Tongue (tissue), 2 donors: Measurements from ENCODE around the gene FST. TPM values are rescaled to one million over a fixed set of nuclear protein-coding genes. Genes with fewer than 3 reads are reported as not detected.
A peak's percentile ranks its signal among the peaks of the same experiment; 100 is the strongest.

Experiments
- DNase-seq: peaks from one replicate; pipeline ENCODE4 v3.0.0-alpha.2; 2015
- total RNA-seq: library from RNA; depleted of rRNA; stranded (reverse); fragments of >200 nt; gene quantifications from one replicate; pipeline ENCODE4 v1.2.3, GENCODE V29; 2014

FST gene
- 14.4 TPM for total RNA-seq

DNA sequence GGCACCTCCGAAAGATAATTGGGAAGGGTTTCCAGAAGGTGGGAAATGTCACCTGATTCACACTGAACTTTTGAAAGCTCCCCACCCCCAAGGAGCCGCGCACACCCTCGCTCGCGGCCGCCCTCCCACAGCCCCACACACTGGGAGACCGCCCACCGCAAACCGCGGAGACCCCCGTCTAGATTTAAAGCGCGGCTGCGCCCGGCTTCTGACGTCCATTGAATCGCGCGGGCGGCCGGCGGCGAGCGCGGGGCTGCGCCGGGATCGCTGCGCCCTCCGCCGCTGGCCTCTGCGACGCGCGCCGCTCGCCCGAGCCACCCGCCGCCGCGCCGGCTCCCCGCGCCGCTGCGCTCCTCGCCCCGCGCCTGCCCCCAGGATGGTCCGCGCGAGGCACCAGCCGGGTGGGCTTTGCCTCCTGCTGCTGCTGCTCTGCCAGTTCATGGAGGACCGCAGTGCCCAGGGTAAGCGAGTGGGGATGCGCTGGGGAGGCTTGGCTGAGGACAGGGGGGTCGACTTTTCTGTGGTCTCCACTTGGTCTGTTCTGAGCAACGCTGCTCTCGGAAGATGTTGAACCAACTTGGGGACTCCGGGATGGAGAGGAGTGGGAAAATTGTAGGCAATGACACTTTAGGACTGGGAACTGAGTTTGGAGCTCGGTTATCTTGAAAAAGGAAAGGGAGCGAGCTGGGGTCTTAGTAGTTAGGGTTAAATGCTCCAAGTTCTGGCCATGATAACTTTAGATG is at the start of gene FST:
TSS of gene FST (plus strand) at position 214 of the 743 bp plus-strand sequence. CDS start at position 377, 163 bp downstream.
- peak; percentile 38 for DNase-seq

DNA sequence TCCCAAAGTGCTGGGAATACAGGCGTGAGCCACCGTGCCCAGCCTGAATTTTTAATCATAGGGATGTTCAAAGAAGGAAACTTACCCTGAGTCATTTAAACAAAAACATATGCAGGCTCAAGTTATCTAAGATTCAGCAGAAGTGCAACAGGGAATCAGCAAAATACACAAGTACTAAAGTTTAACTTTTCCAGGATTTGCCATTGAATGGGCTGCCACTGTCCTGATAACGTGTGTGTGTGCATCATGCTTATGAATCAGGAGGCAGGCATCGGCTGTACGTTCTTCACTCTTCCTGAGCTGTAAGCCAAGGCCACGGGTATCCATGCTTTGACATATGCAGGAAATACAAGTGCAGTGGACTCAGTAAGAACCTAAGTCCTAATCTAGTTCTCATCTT is 48.8 kb upstream of the FST start:
- DNase-seq, result no peak

- no peak for DNase-seq
These were observed 47.4 kb upstream of the FST start for GRCh38 chr5:53433026-53433425.

- no peak for DNase-seq
These were observed 45.9 kb upstream of the FST start for GRCh38 chr5:53434541-53434940.

DNA sequence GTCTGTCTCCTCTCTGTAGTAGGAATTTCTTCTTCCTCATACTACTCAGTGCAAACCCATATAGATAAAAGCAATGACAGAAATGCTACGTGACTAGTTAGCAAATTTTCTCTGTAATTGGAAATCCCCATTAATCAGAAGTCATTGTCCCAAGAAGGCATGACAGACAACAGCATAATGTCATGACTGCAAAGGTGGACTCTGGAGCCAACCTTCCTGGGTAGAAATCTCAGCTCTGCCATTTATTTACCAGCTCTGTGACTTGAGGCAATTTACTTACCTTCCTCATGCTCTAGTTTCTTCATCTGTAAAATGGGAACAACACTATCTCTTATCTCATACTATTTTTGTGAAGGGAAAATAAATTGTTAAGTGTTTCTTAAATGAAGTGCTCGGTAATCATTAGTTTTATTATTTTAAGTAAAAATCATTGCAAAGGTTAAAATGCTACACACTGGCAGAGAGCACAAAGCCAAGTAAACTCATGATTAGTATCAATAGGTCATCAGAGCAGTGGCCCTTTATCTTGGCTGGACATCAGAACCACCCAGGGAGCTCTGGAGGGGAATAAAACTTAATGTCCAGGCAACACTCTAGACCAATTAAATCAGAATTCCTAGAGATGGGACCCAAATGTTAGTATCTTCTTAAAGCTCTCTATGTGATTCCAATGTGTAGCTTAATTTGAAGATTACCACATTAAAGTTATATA is 43.8 kb upstream of the FST start:
- DNase-seq, result no peak

- no peak for DNase-seq
These were observed 42.4 kb upstream of the FST start for GRCh38 chr5:53438079-53438478.

DNA sequence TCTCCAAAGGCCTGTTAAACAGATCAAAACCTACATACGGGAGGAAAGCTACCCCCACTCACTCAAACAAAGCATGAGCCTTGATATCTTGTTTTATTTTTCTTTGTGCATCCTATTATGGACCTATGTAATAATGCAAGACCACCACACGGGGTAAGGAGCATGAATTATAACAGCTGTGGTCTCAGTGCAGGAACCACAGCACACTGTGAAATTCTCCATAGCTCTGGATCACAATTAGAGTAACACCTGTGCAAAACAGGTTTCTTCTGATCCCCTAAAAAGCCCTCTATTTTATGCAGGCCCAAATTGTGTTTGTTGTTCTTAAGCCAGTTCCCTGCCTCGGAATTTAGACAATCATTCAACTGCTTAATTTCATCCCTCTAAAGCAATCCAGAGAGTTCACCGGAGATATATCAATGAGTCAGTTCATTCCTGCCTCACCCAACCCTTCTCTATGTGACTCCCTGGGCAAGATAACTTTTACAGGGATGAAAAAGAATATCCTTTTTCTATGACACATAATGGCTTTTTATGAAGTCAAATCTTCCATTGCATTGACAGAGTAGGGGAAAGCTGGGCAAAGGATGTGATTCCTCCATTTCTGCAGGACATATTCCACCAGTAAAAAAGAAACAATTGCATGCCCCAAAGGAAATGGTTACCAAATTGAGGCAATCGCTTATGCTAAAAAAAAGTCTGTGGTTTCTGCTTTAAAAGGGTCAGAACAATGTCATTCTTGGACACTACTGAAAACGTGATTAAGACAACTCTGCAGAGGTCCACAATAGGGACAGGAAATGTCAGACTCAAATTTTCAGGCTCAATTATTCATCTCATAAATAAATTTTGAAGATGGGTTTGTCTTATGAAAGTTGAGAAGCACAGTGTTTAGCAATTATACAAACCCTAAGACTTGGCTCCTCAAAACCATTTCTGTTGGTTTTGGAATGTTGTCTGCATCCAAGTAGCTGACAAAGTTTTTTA is 41.6 kb upstream of the FST start:
- no peak for DNase-seq

DNA sequence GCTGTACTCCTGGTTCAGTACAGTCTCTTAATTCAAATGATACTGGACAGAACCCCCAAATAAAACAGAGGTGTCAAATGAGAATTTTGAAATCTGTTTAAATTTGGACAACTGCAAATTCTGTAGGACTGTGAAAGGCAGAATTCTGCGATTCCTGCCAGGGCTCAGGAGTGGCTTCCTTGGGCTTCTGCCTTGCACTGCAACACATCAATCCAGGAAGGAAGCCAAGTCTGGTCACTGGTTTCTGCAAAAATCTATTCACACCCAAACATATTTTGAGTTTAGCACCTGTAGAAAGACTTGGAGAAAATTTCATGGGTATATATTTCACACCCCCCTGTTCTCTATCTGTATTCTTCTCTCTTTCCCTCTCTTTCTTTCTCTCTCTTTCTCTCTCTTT is 37.5 kb upstream of the FST start:
- DNase-seq, result no peak

GRCh38 chr5:53445569-53445968 is 34.9 kb upstream of the FST start:
- DNase-seq, result peak; percentile 71

- DNase-seq, result no peak
These were observed 33.5 kb upstream of the FST start for GRCh38 chr5:53446908-53447307.

DNA sequence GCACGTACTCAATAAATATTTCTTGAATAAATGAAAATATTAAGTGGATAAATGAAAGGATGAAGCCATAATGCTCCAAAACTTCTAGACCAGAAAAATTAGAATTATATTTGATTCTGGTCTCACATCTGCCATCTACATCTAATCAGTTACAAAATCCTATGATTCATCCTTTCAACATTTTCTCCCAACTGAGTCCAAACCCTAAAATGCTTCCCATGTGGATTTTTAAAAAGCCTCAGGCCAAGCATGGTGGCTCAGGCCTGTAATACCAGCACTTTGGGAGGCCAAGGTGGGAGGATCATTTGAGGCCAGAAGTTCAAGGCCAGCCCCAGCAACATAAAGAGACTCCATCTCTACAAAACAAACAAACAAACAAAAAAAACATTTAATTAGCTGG is 31.6 kb upstream of the FST start:
- no peak for DNase-seq

- no peak for DNase-seq
These were observed 26.3 kb upstream of the FST start for GRCh38 chr5:53453898-53454718.

GRCh38 chr5:53454719-53455000 is 25.8 kb upstream of the FST start:
- DNase-seq, result no peak

- no peak for DNase-seq
These were observed 24.1 kb upstream of the FST start for GRCh38 chr5:53456366-53456765.

- no peak for DNase-seq
These were observed 16.4 kb upstream of the FST start for GRCh38 chr5:53463909-53464621.

DNA sequence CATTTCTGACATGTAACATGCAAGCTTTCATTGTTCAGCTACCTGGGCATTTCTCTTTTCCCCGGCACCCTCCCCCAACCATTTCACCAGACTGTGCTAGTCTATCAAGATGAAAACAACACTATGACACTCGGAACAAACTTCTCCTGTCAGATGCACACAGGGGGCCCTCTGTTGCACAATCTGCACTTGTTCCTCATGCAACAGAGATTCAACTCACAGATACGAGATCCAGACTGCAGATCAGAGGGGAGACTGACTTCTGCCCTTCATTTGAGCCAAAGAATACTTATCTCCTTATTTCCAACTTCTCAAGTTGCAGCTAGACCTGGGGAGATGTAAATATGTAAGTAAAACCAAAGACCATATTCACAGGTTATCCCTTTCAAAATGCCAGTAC is 15.7 kb upstream of the FST start:
- DNase-seq, result no peak

DNA sequence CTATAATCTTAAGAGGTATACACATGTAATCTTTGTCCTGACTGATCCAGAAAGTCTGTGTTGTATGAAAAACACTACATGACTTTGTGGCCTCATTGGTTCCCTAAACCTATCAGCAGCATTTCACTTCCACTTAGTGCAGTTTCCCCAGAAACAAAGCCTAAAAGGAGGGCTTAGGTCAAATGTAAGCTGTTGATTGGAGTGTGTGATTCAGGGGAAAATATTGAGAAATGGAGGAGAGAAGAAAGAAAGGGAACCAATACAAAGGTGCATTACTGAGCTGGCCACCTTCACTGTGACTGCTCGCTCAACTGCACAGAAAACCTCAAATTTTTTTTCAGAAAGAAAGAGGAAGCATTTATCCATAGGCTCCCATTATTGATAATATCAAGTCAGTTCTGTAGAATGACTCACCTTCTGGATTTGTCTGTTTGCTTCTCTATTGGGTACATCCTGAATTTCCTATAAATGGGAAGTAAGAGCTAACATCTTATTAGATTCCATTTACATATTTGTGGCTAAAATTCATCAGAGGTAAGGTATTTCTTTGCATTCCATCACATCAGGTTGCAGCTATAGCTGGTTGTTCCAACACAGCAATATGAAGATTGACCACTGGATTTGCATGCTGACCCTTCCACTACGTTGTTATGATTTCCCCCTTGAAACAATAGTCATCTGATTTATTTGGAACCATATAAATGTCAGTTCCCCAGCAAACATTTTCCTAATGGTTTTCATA is 10.3 kb upstream of the FST start:
- DNase-seq, result no peak

GRCh38 chr5:53472279-53472678 is 8.2 kb upstream of the FST start:
- no peak for DNase-seq

DNA sequence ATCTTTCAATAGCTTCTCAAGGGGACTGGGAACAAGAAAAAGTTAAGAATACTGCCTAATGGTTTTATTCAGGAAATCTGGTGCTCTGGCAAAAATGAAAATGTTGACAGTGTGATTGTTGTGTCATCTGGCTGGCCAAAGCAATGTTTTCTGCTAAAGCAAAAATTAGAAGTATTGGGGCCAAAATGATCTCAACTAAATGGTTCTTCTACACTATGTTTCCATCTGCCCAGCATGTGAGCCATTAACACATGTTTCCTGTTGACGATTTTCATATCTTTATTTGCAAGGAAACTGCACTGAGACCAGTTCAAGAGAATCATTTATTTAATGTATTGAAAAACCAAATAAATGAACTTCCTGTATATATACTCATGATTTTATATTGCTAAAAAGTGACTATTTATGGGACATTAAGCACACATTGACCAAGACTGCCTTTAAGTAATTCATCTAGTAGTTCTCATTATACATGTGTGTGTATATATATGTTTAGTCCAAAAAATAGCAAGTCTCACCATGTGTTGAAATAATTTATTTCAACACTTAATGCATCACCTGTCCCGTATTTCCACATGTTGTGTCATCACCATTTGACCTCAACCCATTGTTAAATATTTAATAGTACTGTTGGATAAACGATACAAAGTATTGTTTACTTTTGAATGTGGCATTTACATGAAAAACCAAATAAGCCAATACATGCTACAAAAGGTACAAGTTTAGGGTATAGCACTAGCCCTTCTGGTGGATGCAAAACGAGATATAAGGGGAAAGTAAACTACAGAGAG is 7.5 kb upstream of the FST start:
- no peak for DNase-seq

DNA sequence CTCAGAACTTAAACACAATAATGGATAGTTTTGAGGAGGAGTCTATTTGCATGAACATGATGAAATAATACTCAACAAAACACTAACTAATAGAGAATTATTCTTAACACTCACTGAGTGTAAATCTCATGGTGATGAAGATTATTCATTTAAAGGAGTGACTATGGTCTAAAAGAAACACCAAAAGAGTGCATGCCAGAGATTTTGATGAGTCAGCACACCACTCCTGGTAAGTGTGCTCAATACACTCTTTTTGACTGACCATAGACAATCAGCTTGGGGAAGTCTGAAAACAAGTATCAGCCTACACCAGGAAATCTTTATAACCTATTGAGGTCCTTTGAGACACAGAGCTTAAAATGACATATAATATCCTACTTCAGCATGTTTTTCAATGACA is 6.8 kb upstream of the FST start:
- no peak for DNase-seq
